Activated T-helper 2 cell treated with anti-CD3 and anti-CD28 coated beads, Interferon-gamma antibody, Interleukin-2, Interleukin-4, amounts not matched to agents 10 μg/mL and 5 μg/mL and 100 μg/mL, durations not matched to agents 14 hours and 24 hours and 36 hours (primary cell): Measurements from ENCODE around the gene EAPP. TPM values are rescaled to one million over a fixed set of nuclear protein-coding genes. Genes with fewer than 3 reads are reported as not detected.
"Not testable (repeated sequence)": the region's sequence is repeated elsewhere in the genome, so short reads cannot be mapped to it uniquely, and the experiment has no call there.

Source experiments
- DNase-seq: peaks from one replicate; pipeline ENCODE4 v3.0.0; 2021; ENCODE audit warnings: low spot score
- H3K27ac Mint-ChIP-seq: one replicate; pipeline ENCODE4 v1.8.0; 2021; ENCODE audit warnings: mixed read lengths
- H3K27me3 Mint-ChIP-seq: one replicate; pipeline ENCODE4 v1.8.0; 2021; ENCODE audit warnings: low read depth, mixed read lengths
- H3K36me3 Mint-ChIP-seq: one replicate; pipeline ENCODE4 v1.8.0; 2021; ENCODE audit warnings: low read depth, mixed read lengths
- H3K4me1 Mint-ChIP-seq: one replicate; pipeline ENCODE4 v1.8.0; 2021; ENCODE audit warnings: low read depth, mixed read lengths
- H3K4me3 Mint-ChIP-seq: one replicate; pipeline ENCODE4 v1.8.0; 2021; ENCODE audit warnings: low read depth, mild to moderate bottlenecking, moderate library complexity, mixed read lengths
- H3K9me3 Mint-ChIP-seq: one replicate; pipeline ENCODE4 v1.8.0; 2021; ENCODE audit warnings: mixed read lengths
- intact Hi-C: fragments of 100-400 bp; cut with micrococcal nuclease; formaldehyde crosslinking; loops from one replicate; pipeline ENCODE4 v1.15.1; 2023
- total RNA-seq: library from RNA; stranded (reverse); gene quantifications from 2 replicates; pipeline ENCODE4 v1.2.3, GENCODE V29; 2022

The EAPP gene
- total RNA-seq, 1 donor from 2014 or later, result 36.6 TPM

- Mint-ChIP-seq H3K4me3 (no peak overlapping the region), H3K4me1 (no peaks in the 10 kb centered on the region), H3K9me3 (no peaks in the 10 kb centered on the region), H3K27me3 (no peaks in the 10 kb centered on the region), H3K27ac (no peak overlapping the region), H3K36me3 (no peaks in the 10 kb centered on the region)
- intact Hi-C loops, result loop anchor here (5.0 kb wide), 1 partner anchor 165 kb away; no protein-coding TSS in a partner anchor
- no peak for DNase-seq
These were observed 42.6 kb downstream of the EAPP start for GRCh38 chr14:34496679-34497513.

- Mint-ChIP-seq H3K36me3 (no peaks in the 10 kb centered on the region), H3K27me3 (no peaks in the 10 kb centered on the region), H3K27ac (no peak overlapping the region), H3K4me3 (no peak overlapping the region), H3K4me1 (no peaks in the 10 kb centered on the region), H3K9me3 (no peaks in the 10 kb centered on the region)
- intact Hi-C loops, result loop anchor here (5.0 kb wide), 1 partner anchor 164 kb away; no protein-coding TSS in a partner anchor
- no peak for DNase-seq
These were observed 43.4 kb downstream of the EAPP start for GRCh38 chr14:34496007-34496678.

GRCh38 chr14:34489324-34489723, 50.2 kb downstream of the EAPP start:
- H3K36me3 Mint-ChIP-seq, result no peaks in the 10 kb centered on the region

GRCh38 chr14:34488528-34488927, 51.0 kb downstream of the EAPP start:
- H3K4me3 Mint-ChIP-seq, result no peak overlapping the region
- H3K27ac Mint-ChIP-seq, result no peak overlapping the region
- DNase-seq, result no peak
- no peaks in the 10 kb centered on the region for H3K36me3 Mint-ChIP-seq
- no peaks in the 10 kb centered on the region for H3K9me3 Mint-ChIP-seq
- intact Hi-C loops, result no loop called here
- H3K27me3 Mint-ChIP-seq, result no peaks in the 10 kb centered on the region
- H3K4me1 Mint-ChIP-seq, result no peaks in the 10 kb centered on the region

More at GRCh38 chr14:34489324-34489723, 50.2 kb downstream of the EAPP start:
- no peaks in the 10 kb centered on the region for H3K27me3 Mint-ChIP-seq
- H3K9me3 Mint-ChIP-seq, result no peaks in the 10 kb centered on the region
- no peaks in the 10 kb centered on the region for H3K4me1 Mint-ChIP-seq
- DNase-seq, result no peak
- intact Hi-C loops, result no loop called here
- H3K27ac Mint-ChIP-seq, result no peak overlapping the region
- no peak overlapping the region for H3K4me3 Mint-ChIP-seq

- intact Hi-C loops, result no loop called here
- Mint-ChIP-seq H3K36me3 (no peaks in the 10 kb centered on the region), H3K4me1 (no peaks in the 10 kb centered on the region), H3K27me3 (no peaks in the 10 kb centered on the region), H3K9me3 (no peaks in the 10 kb centered on the region), H3K27ac (no peak overlapping the region), H3K4me3 (no peak overlapping the region)
- no peak for DNase-seq
These were observed 54.8 kb downstream of the EAPP start for GRCh38 chr14:34484726-34485125.

GRCh38 chr14:34482463-34482862, 57.0 kb downstream of the EAPP start:
- H3K36me3 Mint-ChIP-seq, result no peaks in the 10 kb centered on the region
- H3K27me3 Mint-ChIP-seq, result no peaks in the 10 kb centered on the region
- intact Hi-C loops, result no loop called here
- H3K27ac Mint-ChIP-seq, result no peak overlapping the region
- DNase-seq, result no peak
- no peaks in the 10 kb centered on the region for H3K4me1 Mint-ChIP-seq
- H3K4me3 Mint-ChIP-seq, result no peak overlapping the region
- H3K9me3 Mint-ChIP-seq, result no peaks in the 10 kb centered on the region

- Mint-ChIP-seq H3K27ac (no peak overlapping the region), H3K4me1 (no peaks in the 10 kb centered on the region), H3K4me3 (no peak overlapping the region), H3K9me3 (no peaks in the 10 kb centered on the region), H3K27me3 (no peaks in the 10 kb centered on the region), H3K36me3 (no peaks in the 10 kb centered on the region)
- no peak for DNase-seq
- intact Hi-C loops, result no loop called here
These were observed 59.8 kb downstream of the EAPP start for GRCh38 chr14:34479694-34480093.

- no peaks in the 10 kb centered on the region for H3K9me3 Mint-ChIP-seq
- H3K36me3 Mint-ChIP-seq, result no peaks in the 10 kb centered on the region
- intact Hi-C loops, result no loop called here
- H3K4me1 Mint-ChIP-seq, result no peaks in the 10 kb centered on the region
- H3K4me3 Mint-ChIP-seq, result no peak overlapping the region
- no peak overlapping the region for H3K27ac Mint-ChIP-seq
- no peak for DNase-seq
- peaks cover 2% of the 10 kb centered on the region for H3K27me3 Mint-ChIP-seq
These were observed 61.2 kb downstream of the EAPP start for GRCh38 chr14:34478261-34478660.

GRCh38 chr14:34476036-34476435, 63.5 kb downstream of the EAPP start:
- not testable (repeated sequence) for H3K27me3 Mint-ChIP-seq

GRCh38 chr14:34475163-34475562, 64.3 kb downstream of the EAPP start:
- intact Hi-C loops, result no loop called here
- no peak overlapping the region for H3K27ac Mint-ChIP-seq
- no peak for DNase-seq
- peaks cover 2% of the 10 kb centered on the region for H3K27me3 Mint-ChIP-seq
- no peaks in the 10 kb centered on the region for H3K36me3 Mint-ChIP-seq
- no peaks in the 10 kb centered on the region for H3K4me1 Mint-ChIP-seq
- H3K9me3 Mint-ChIP-seq, result no peaks in the 10 kb centered on the region
- H3K4me3 Mint-ChIP-seq, result no peak overlapping the region

More at GRCh38 chr14:34476036-34476435, 63.5 kb downstream of the EAPP start:
- H3K27ac Mint-ChIP-seq, intact Hi-C loops, H3K4me3 Mint-ChIP-seq, H3K36me3 Mint-ChIP-seq, DNase-seq, H3K9me3 Mint-ChIP-seq, H3K4me1 Mint-ChIP-seq: not testable (repeated sequence)

- intact Hi-C loops, result no loop called here
These were observed 65.3 kb downstream of the EAPP start for GRCh38 chr14:34474187-34474679.

GRCh38 chr14:34472706-34473279, 66.7 kb downstream of the EAPP start:
- Mint-ChIP-seq H3K4me1 (no peaks in the 10 kb centered on the region), H3K4me3 (no peak overlapping the region), H3K27ac (no peak overlapping the region), H3K36me3 (no peaks in the 10 kb centered on the region), H3K9me3 (no peaks in the 10 kb centered on the region), H3K27me3 (peaks cover 2% of the 10 kb centered on the region)
- intact Hi-C loops, result no loop called here
- no peak for DNase-seq

More at GRCh38 chr14:34474187-34474679, 65.3 kb downstream of the EAPP start:
- Mint-ChIP-seq H3K27ac (no peak overlapping the region), H3K4me3 (no peak overlapping the region), H3K9me3 (no peaks in the 10 kb centered on the region), H3K4me1 (no peaks in the 10 kb centered on the region), H3K27me3 (peaks cover 2% of the 10 kb centered on the region), H3K36me3 (no peaks in the 10 kb centered on the region)
- no peak for DNase-seq

- DNase-seq, result no peak
- H3K36me3 Mint-ChIP-seq, result no peaks in the 10 kb centered on the region
These were observed 69.2 kb downstream of the EAPP start for GRCh38 chr14:34470319-34470718.

More at GRCh38 chr14:34470319-34470718, 69.2 kb downstream of the EAPP start:
- peaks cover 2% of the 10 kb centered on the region for H3K27me3 Mint-ChIP-seq
- no peaks in the 10 kb centered on the region for H3K9me3 Mint-ChIP-seq
- intact Hi-C loops, result no loop called here
- no peak overlapping the region for H3K27ac Mint-ChIP-seq
- H3K4me1 Mint-ChIP-seq, result no peaks in the 10 kb centered on the region
- H3K4me3 Mint-ChIP-seq, result no peak overlapping the region
